ENCODE data around the gene CIAO3.

The CIAO3 gene

GRCh38 chr16:686459-687260, 54.1 kb downstream of the CIAO3 start:
- DNase-seq (ENCODE audit: low read depth in 2 of 2), result no peak
- no peak overlapping the region for H3K4me3 ChIP-seq (replicated peaks in 1 of 2; ENCODE audit: low read depth in 2 of 2, low read length in 2 of 2)
- no peak for TF ChIP-seq CTCF (IDR thresholded peaks at IDR 0.05; ENCODE audit: low read depth, low read length)

GRCh38 chr16:685967-686366, 54.8 kb downstream of the CIAO3 start:
- peak; percentile 51 for TF ChIP-seq CTCF (IDR thresholded peaks at IDR 0.05; ENCODE audit: low read depth, low read length)
- H3K4me3 ChIP-seq (replicated peaks in 1 of 2; ENCODE audit: low read depth in 2 of 2, low read length in 2 of 2), result no peak overlapping the region
- peak; percentile 39 to 51 for DNase-seq (ENCODE audit: low read depth in 2 of 2)

- H3K4me3 ChIP-seq (replicated peaks in 1 of 2; ENCODE audit: low read depth in 2 of 2, low read length in 2 of 2), result peak overlapping the region in 1 of 2 donors; percentile 70
- no peak for DNase-seq (ENCODE audit: low read depth in 2 of 2)
- TF ChIP-seq CTCF (IDR thresholded peaks at IDR 0.05; ENCODE audit: low read depth, low read length), result no peak
Measured at GRCh38 chr16:684961-685696, 55.7 kb downstream of the CIAO3 start.

- H3K4me3 ChIP-seq (replicated peaks in 1 of 2; ENCODE audit: low read depth in 2 of 2, low read length in 2 of 2), result peak within 1 kb of the TSS; percentile 62 to 70
- TF ChIP-seq CTCF (IDR thresholded peaks at IDR 0.05; ENCODE audit: low read depth, low read length), result no peak
- DNase-seq (ENCODE audit: low read depth in 2 of 2), result peak; percentile 95 to 97
Measured at GRCh38 chr16:684071-684794, 56.6 kb downstream of the CIAO3 start, which contains the start of gene JMJD8. JMJD8 (minus strand) TSS chr16:684334; CDS start chr16:684319, 15 bp downstream.

- TF ChIP-seq CTCF (IDR thresholded peaks at IDR 0.05; ENCODE audit: low read depth, low read length), result no peak
- peak overlapping the region; percentile 62 to 70 for H3K4me3 ChIP-seq (replicated peaks in 1 of 2; ENCODE audit: low read depth in 2 of 2, low read length in 2 of 2)
- DNase-seq (ENCODE audit: low read depth in 2 of 2), result no peak
Measured at GRCh38 chr16:683396-684070, 57.3 kb downstream of the CIAO3 start.
